ENCODE data around the gene PLEKHA4.

GRCh38 chr19:48806818-48807589 lies 61.4 kb downstream of the PLEKHA4 start:
- TF ChIP-seq MAX (IDR thresholded peaks at IDR 0.05) (no peak), CTCF (IDR thresholded peaks at IDR 0.05; ENCODE audit: low read depth, low read length, missing input control) (no peak), REST (IDR thresholded peaks at IDR 0.05) (peak; percentile 78)

Data from liver (tissue), 2 donors.